Coronary artery (tissue), 2 donors: ENCODE data around the gene SIRPD.

Experiments
- DNase-seq: peaks from one replicate; pipeline ENCODE4 v3.0.0-alpha.2; 2017; ENCODE audit warnings: low spot score
- H3K27ac ChIP-seq, 2 donors: fragments of 200-600 bp; sonication (generic); one replicate each; pipeline ENCODE4 v1.5.1; 2016 to 2019
- H3K4me3 ChIP-seq: fragments of 200-600 bp; sonication (generic); 2 replicates; pipeline ENCODE4 v1.5.1; 2016; ENCODE audit warnings: mild to moderate bottlenecking, moderate library complexity
- TF ChIP-seq, protein P1 (sequence below): fragments of 200-600 bp; sonication (generic); IDR thresholded peaks from one replicate; pipeline ENCODE4 v1.5.1; 2019; ENCODE audit warnings: antibody characterized with exemption

SIRPD gene

DNA sequence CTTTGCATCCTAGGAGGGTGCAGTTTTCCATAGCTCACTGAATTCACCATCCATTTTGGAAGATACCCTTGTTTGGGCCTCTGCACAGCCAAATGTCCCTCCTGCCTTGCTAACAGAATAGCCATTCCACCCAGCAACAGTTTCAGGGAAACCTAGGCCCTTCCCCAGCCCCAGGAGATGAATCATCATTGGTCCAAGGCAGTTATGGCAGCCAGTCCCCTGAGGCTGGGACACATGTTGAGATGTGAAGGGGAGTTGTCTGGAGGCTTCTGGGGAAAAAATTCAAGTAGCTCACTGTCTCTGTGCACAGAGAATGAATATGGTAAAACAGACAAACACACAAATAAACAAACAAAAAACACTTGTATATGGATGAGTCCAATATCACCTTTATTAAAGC lies 48.9 kb downstream of the SIRPD start:
- TF ChIP-seq, protein P1, sequence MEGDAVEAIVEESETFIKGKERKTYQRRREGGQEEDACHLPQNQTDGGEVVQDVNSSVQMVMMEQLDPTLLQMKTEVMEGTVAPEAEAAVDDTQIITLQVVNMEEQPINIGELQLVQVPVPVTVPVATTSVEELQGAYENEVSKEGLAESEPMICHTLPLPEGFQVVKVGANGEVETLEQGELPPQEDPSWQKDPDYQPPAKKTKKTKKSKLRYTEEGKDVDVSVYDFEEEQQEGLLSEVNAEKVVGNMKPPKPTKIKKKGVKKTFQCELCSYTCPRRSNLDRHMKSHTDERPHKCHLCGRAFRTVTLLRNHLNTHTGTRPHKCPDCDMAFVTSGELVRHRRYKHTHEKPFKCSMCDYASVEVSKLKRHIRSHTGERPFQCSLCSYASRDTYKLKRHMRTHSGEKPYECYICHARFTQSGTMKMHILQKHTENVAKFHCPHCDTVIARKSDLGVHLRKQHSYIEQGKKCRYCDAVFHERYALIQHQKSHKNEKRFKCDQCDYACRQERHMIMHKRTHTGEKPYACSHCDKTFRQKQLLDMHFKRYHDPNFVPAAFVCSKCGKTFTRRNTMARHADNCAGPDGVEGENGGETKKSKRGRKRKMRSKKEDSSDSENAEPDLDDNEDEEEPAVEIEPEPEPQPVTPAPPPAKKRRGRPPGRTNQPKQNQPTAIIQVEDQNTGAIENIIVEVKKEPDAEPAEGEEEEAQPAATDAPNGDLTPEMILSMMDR, result no peak
- no peak overlapping the region for H3K27ac ChIP-seq
- no peak overlapping the region for H3K4me3 ChIP-seq
- no peak for DNase-seq

DNA sequence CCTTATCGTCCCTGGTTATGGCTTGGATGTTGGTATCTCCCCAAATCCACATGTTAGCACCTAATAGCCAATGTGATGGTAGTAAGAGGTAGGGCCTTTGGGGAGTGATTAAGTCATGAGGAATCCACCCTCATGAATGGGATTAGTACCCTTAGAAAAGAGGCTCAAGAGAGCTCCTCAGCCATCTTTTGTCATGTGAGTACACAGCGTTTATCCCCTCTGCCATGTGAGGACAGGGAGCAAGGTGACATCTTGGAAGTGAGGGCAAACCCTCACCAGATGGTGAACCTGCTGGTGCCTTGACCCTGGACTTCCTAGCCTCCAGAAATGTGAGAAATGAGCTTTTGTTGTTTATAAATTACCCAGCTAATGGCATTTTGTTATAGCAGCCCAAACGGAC lies 50.2 kb downstream of the SIRPD start:
- no peak overlapping the region for H3K27ac ChIP-seq
- TF ChIP-seq, protein P1, result no peak
- DNase-seq, result no peak
- no peak overlapping the region for H3K4me3 ChIP-seq

DNA sequence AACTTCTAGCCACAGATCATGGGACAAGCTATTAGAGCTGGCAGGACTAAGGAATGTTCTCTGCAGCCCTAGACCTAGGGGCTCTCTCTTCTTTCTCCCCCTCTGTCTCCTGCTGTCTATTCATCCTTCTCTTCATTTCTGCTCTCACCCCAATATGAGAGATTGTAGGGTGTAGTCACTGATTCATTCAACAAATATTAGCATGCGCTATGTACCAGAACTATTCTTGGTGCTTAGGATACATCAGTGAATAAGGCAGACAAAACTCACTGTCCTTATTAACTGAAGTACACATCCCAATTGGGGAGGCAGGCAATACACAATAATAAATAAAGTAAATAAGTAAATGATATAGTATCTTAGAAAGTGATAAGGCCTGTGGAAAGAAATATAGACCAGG lies 51.6 kb downstream of the SIRPD start:
- no peak for DNase-seq
- TF ChIP-seq, protein P1, result no peak

DNA sequence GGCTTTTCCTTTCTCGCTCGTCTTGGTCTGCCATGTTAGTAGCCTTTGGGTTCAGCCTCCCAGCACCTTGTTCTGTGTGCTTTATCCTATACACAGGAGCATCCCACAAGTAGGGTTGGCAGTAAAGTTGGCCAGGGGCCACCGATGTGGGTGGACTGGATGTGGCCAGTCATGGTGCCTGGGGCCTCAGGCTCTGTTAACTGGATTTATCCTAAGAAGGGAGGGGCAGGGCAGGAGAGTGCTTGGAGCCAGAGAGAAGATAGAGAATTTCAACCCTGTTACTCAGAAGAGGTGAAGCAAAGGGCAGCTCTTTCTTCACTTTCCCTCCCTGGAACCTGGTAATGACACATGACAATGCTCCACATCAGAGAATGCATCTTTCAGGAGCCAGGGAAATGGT lies 52.1 kb downstream of the SIRPD start:
- H3K27ac ChIP-seq, result no peak overlapping the region
- peak; percentile 46 for DNase-seq
- TF ChIP-seq, protein P1, result no peak
- H3K4me3 ChIP-seq, result no peak overlapping the region

More for the DNA sequence above, 51.6 kb downstream of the SIRPD start:
- Histone ChIP-seq H3K27ac (no peak overlapping the region), H3K4me3 (no peak overlapping the region)

DNA sequence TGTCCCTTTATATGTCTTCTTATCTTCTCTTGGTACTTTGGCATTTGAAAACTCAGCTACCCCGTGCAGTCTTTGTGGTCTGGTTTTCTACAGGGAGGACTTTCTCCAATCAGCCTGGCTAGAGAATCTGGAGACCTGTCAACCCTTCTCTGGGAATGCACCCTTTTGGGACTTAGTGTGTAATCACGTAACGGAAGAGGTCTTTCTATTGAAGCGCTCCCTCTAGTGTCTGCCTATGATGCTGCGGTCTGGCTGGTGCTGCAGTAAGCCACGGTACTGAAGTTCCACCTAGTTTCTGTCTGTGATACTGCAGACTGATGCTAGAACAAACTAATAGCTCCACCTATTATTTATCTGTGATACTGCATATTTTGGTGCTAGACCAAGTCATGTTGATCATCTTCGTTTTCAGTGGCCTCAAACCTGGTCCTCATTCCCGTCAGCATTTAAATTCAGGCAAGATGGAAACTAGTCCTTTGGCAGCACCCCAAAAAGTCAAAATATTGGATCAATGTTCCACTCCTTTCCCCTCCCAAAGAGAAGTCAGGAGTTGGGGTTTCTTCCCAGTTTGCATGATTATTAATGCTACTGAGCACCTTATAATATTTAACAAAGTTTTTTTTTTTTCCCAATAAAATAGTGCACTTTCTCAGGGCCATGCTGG lies 53.8 kb downstream of the SIRPD start:
- DNase-seq, result peak; percentile 67
- Histone ChIP-seq H3K27ac (no peak overlapping the region), H3K4me3 (no peak overlapping the region)
- TF ChIP-seq, protein P1, result no peak

DNA sequence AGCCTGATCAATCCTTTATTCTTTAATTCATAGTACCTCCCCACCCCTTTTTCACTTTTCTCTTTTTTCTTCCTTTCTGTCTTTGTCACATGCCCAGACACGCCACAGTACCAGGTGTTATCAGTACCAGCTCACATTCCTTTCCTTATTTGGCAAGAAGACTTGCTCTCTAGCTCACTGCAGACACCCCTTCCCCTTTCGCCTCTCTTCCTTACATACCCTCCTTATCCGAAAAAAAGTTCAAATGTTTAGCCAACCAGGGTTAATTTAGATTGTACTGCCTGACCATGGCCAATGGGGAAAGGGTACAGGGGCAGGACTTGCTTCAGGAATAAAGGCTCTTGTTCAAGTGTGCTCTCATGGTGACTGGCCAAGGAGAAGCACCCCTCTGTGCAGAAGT lies 57.0 kb downstream of the SIRPD start:
- DNase-seq, result no peak
- H3K4me3 ChIP-seq, result no peak overlapping the region
- TF ChIP-seq, protein P1, result no peak
- H3K27ac ChIP-seq, result no peak overlapping the region
